ENCODE measurements around the gene CLCF1.

DNA sequence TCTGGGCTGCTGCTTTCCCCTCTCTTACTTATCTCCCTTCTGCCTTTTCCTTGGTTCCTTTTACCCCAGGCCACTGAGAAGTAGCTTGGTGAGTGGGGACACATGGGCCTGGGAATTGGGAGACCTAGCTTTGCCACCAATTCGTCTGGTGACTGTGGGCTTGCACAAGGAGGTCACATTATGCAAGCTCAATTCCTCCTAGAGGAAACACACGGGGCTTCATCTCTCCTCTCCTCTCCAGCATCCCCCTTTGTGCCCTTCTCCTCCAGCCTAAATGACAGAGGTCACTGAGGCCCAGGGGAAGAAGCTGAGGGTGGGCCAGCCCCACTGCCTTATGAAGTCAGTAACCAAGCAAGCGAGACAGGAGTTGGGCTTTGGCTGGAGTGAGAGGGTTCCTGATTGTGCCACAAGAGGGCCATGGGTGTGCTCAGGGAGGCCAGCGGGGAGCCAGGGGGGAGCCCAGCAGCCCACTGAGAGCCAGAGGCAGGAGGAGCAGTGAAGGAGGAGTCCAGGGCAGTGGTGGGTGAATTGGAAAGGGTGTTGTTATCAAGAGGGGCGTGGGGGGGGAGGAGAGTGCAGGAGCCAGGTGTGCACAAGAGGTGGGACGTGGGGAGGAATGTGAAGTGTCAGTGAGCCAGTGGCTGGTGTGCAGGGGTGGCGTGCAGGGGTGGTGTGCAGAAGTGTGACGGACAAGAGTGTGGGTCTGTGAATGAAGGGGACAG, 2.0 kb downstream of the CLCF1 start:
- no peak for TF ChIP-seq POLR2A (IDR thresholded peaks at IDR 0.05)
- TF ChIP-seq POLR2AphosphoS5 (IDR thresholded peaks at IDR 0.05): no peak
- TF ChIP-seq CTCF (IDR thresholded peaks at IDR 0.05): peak; percentile 47 to 71 (median 54)
- no peak for TF ChIP-seq EP300 (IDR thresholded peaks at IDR 0.05)
